SK-N-SH (cell line): ENCODE measurements around the gene STAG3.
"Not testable (repeated sequence)": the region's sequence is repeated elsewhere in the genome, so short reads cannot be mapped to it uniquely, and the experiment has no call there.

Experiments
- FOXM1 ChIP-seq: IDR thresholded peaks from 2 replicates; pipeline ENCODE4 v1.4.0; 2012; ENCODE audit warnings: low read depth, mild to moderate bottlenecking
- JUND ChIP-seq: IDR thresholded peaks from 2 replicates; pipeline ENCODE4 v1.4.0; 2012
- YY1 ChIP-seq: IDR thresholded peaks from 2 replicates; pipeline ENCODE4 v1.4.0; 2012; ENCODE audit warnings: low read depth, mild to moderate bottlenecking
- TF ChIP-seq, protein P1 (sequence below): fragments of 200-600 bp; sonication (generic); IDR thresholded peaks from 2 replicates; pipeline ENCODE4 v1.6.1; 2017; ENCODE audit warnings: antibody characterized with exemption, mild to moderate bottlenecking, moderate library complexity

DNA sequence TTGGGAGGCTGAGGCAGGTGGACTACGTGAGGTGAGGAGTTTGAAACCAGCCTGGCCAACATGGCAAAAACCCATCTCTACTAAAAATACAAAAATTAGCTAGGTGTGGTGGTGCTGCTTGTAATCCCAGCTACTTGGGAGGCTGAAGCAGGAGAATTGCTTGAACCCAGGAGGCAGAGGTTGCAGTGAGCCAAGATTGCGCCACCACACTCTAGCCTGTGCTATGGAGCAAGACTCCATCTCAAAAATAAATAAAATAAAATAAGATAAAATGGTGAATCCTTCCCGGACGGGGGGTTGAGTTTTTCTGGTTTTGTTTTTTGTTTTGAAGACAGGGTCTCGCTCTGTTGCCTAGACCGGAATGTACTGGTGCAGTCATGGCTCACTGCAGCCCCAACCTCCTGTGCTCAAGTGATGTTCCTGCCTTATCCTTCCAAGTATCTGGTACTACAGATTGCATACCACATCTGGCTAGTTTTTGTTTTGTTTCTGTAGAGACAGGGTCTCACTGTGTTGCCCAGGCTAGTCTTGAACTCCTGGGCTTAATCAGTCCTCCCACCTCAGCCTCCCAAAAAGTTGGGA, 14.7 kb downstream of the STAG3 start:
- TF ChIP-seq JUND, FOXM1, YY1: not testable (repeated sequence)
- TF ChIP-seq, protein P1, sequence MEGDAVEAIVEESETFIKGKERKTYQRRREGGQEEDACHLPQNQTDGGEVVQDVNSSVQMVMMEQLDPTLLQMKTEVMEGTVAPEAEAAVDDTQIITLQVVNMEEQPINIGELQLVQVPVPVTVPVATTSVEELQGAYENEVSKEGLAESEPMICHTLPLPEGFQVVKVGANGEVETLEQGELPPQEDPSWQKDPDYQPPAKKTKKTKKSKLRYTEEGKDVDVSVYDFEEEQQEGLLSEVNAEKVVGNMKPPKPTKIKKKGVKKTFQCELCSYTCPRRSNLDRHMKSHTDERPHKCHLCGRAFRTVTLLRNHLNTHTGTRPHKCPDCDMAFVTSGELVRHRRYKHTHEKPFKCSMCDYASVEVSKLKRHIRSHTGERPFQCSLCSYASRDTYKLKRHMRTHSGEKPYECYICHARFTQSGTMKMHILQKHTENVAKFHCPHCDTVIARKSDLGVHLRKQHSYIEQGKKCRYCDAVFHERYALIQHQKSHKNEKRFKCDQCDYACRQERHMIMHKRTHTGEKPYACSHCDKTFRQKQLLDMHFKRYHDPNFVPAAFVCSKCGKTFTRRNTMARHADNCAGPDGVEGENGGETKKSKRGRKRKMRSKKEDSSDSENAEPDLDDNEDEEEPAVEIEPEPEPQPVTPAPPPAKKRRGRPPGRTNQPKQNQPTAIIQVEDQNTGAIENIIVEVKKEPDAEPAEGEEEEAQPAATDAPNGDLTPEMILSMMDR: not testable (repeated sequence)
